IPS-NIHi7 (cell line): ENCODE measurements around the gene LMOD1.
"Not testable (repeated sequence)": the region's sequence is repeated elsewhere in the genome, so short reads cannot be mapped to it uniquely, and the experiment has no call there.

Experiments used
- DNase-seq: peaks from one replicate; pipeline ENCODE4 v3.0.0; 2012; ENCODE audit warnings: mixed read lengths; ENCODE audit errors: extremely low spot score

The LMOD1 gene

GRCh38 chr1:201916649-201917249, 29.6 kb downstream of the LMOD1 start:
- no peak for DNase-seq

- no peak for DNase-seq
These were observed 31.7 kb downstream of the LMOD1 start for GRCh38 chr1:201914456-201915235.

GRCh38 chr1:201912832-201913231, 33.5 kb downstream of the LMOD1 start:
- DNase-seq, result no peak

GRCh38 chr1:201911826-201912571, 34.3 kb downstream of the LMOD1 start:
- peak; percentile 44 for DNase-seq

GRCh38 chr1:201907621-201908020, 38.7 kb downstream of the LMOD1 start:
- DNase-seq, result no peak

GRCh38 chr1:201906336-201906735, 40.0 kb downstream of the LMOD1 start:
- DNase-seq, result no peak

- no peak for DNase-seq
These were observed 41.0 kb downstream of the LMOD1 start for GRCh38 chr1:201905234-201905890.

- peak; percentile 70 for DNase-seq
These were observed 41.8 kb downstream of the LMOD1 start for GRCh38 chr1:201904579-201904978.

- DNase-seq, result no peak
These were observed 43.2 kb downstream of the LMOD1 start for GRCh38 chr1:201903135-201903534.

- DNase-seq, result no peak
These were observed 44.1 kb downstream of the LMOD1 start for GRCh38 chr1:201902198-201902597.

- DNase-seq, result not testable (repeated sequence)
These were observed 45.3 kb downstream of the LMOD1 start for GRCh38 chr1:201901036-201901435.

- no peak for DNase-seq
These were observed 45.9 kb downstream of the LMOD1 start for GRCh38 chr1:201900476-201900875.

- DNase-seq, result no peak
These were observed 46.5 kb downstream of the LMOD1 start for GRCh38 chr1:201899683-201900429.

GRCh38 chr1:201898992-201899391, 47.4 kb downstream of the LMOD1 start:
- DNase-seq, result no peak

- DNase-seq, result no peak
These were observed 48.0 kb downstream of the LMOD1 start for GRCh38 chr1:201898240-201898894.

- DNase-seq, result no peak
These were observed 49.4 kb downstream of the LMOD1 start for GRCh38 chr1:201896951-201897391.

GRCh38 chr1:201895913-201896807, 50.2 kb downstream of the LMOD1 start:
- peak; percentile 95 for DNase-seq

GRCh38 chr1:201895120-201895665, 51.2 kb downstream of the LMOD1 start:
- no peak for DNase-seq

GRCh38 chr1:201894343-201895119, 51.8 kb downstream of the LMOD1 start:
- DNase-seq, result no peak
